Tongue (tissue), 2 donors: ENCODE measurements around the gene PGS1. TPM values are rescaled to one million over a fixed set of nuclear protein-coding genes. Genes with fewer than 3 reads are reported as not detected.

Experiments
- small RNA-seq: library from RNA; depleted of rRNA; stranded (forward); fragments of <200 nt; gene quantifications from one replicate; pipeline ENCODE3, GENCODE V24; 2014; ENCODE audit warnings: low replicate concordance
- total RNA-seq: library from RNA; depleted of rRNA; stranded (reverse); fragments of >200 nt; gene quantifications from one replicate; pipeline ENCODE4 v1.2.3, GENCODE V29; 2014

Gene PGS1
- total RNA-seq, 1 donor from 2014 or later, result 37.7 TPM

Small RNA genes lying within 50 kb of the gene (small RNA-seq; reads per million reads assigned to genes)
- gene RF00415 (not detected), gene RN7SL236P (not detected)

Other genes starting within 250 kb of the PGS1 start
- gene TMC6, start 249.9 kb upstream of the PGS1 start, total RNA-seq, result 16.8 TPM
- 3.2 TPM for gene TMC8, start 247.9 kb upstream of the PGS1 start, total RNA-seq
- 0.51 TPM for gene C17orf99, start 232.3 kb upstream of the PGS1 start, total RNA-seq
- 59.2 TPM for gene SYNGR2, start 210.1 kb upstream of the PGS1 start, total RNA-seq
- gene TK1, start 191.6 kb upstream of the PGS1 start, total RNA-seq, result 19.5 TPM
- gene AFMID, start 191.3 kb upstream of the PGS1 start, total RNA-seq, result 16.6 TPM
- 20.1 TPM for gene BIRC5, start 164.4 kb upstream of the PGS1 start, total RNA-seq
- gene TMEM235, start 147.0 kb upstream of the PGS1 start, total RNA-seq, result not detected
- 29.0 TPM for gene SOCS3, start 18.6 kb upstream of the PGS1 start, total RNA-seq
- not detected for gene DNAH17, start 198.7 kb downstream of the PGS1 start, total RNA-seq